Duodenal mucosa (tissue), 2 donors: ENCODE measurements around the gene ELOA.
"Not testable (repeated sequence)": the region's sequence is repeated elsewhere in the genome, so short reads cannot be mapped to it uniquely, and the experiment has no call there.

Experiments
- H3K27ac ChIP-seq: one replicate; pipeline ENCODE4 v1.7.0; 2013; ENCODE audit warnings: low read depth, low read length
- H3K27me3 ChIP-seq, 2 donors: one replicate each; pipeline ENCODE4 v1.7.0; 2013; ENCODE audit warnings: low read length in 2 of 2, control low read depth in 1 of 2; ENCODE audit not compliant: insufficient read depth in 2 of 2, control insufficient read depth in 1 of 2
- H3K36me3 ChIP-seq, 2 donors: one replicate each; pipeline ENCODE4 v1.7.0; 2013; ENCODE audit warnings: low read length in 2 of 2, control low read depth in 1 of 2; ENCODE audit not compliant: insufficient read depth in 2 of 2, control insufficient read depth in 1 of 2
- H3K4me1 ChIP-seq, 2 donors: one replicate each; pipeline ENCODE4 v1.7.0; 2013; ENCODE audit warnings: low read length in 2 of 2, control low read depth in 1 of 2; ENCODE audit not compliant: insufficient read depth in 2 of 2, control insufficient read depth in 1 of 2
- H3K4me3 ChIP-seq, 2 donors: one replicate each; pipeline ENCODE4 v1.7.0; 2013; ENCODE audit warnings: low read length in 2 of 2, low read depth in 1 of 2
- H3K9ac ChIP-seq, 2 donors: one replicate each; pipeline ENCODE4 v1.7.0; 2013; ENCODE audit warnings: low read length in 2 of 2, low read depth in 1 of 2
- H3K9me3 ChIP-seq, 2 donors: one replicate each; pipeline ENCODE4 v1.7.0; 2013; ENCODE audit warnings: low read length in 2 of 2, control low read depth in 1 of 2; ENCODE audit not compliant: control insufficient read depth in 1 of 2

The ELOA gene

DNA sequence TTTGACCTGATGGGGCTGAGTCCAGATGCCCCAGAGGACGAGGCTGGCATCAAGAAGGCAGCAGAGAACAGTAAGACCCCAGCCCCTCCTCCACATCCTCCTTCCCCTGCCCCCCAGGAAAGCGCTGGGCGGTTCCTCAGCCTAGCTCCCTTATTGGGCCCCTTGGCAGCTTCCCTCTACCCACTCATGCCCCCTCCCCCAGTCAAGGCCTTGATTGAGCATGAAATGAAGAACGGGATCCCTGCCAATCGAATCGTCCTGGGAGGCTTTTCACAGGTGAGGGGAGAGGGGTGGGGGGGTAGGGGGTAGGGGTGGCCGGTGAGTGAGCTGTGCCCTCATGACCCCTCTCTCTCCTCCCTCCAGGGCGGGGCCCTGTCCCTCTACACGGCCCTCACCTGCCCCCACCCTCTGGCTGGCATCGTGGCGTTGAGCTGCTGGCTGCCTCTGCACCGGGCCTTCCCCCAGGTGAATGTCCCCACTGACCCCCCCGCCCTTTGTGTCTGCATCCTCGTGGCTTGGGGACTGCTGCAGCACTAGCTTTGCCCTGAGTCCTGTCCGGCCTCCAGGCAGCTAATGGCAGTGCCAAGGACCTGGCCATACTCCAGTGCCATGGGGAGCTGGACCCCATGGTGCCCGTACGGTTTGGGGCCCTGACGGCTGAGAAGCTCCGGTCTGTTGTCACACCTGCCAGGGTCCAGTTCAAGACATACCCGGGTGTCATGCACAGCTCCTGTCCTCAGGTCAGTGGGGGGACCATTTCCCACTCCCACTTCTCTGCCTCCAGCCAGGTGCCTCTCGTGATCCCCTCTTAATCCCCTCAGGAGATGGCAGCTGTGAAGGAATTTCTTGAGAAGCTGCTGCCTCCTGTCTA lies 50.8 kb downstream of the ELOA start:
- no peak overlapping the region for H3K9ac ChIP-seq

GRCh38 chr1:23794732-23795182 lies 51.5 kb downstream of the ELOA start:
- H3K9me3 ChIP-seq, H3K9ac ChIP-seq, H3K27ac ChIP-seq, H3K4me3 ChIP-seq, H3K27me3 ChIP-seq: not testable (repeated sequence)
- peaks cover 33 to 50% of the 10 kb centered on the region in 2 donors for H3K4me1 ChIP-seq
- peaks cover 13 to 34% of the 10 kb centered on the region in 2 donors for H3K36me3 ChIP-seq

More for the DNA sequence above, 50.8 kb downstream of the ELOA start:
- Histone ChIP-seq H3K36me3 (peaks cover 13 to 34% of the 10 kb centered on the region in 2 donors), H3K27ac (no peak overlapping the region), H3K4me3 (no peak overlapping the region), H3K27me3 (no peaks in the 10 kb centered on the region), H3K9me3 (no peaks in the 10 kb centered on the region), H3K4me1 (peaks cover 26 to 43% of the 10 kb centered on the region in 2 donors)

DNA sequence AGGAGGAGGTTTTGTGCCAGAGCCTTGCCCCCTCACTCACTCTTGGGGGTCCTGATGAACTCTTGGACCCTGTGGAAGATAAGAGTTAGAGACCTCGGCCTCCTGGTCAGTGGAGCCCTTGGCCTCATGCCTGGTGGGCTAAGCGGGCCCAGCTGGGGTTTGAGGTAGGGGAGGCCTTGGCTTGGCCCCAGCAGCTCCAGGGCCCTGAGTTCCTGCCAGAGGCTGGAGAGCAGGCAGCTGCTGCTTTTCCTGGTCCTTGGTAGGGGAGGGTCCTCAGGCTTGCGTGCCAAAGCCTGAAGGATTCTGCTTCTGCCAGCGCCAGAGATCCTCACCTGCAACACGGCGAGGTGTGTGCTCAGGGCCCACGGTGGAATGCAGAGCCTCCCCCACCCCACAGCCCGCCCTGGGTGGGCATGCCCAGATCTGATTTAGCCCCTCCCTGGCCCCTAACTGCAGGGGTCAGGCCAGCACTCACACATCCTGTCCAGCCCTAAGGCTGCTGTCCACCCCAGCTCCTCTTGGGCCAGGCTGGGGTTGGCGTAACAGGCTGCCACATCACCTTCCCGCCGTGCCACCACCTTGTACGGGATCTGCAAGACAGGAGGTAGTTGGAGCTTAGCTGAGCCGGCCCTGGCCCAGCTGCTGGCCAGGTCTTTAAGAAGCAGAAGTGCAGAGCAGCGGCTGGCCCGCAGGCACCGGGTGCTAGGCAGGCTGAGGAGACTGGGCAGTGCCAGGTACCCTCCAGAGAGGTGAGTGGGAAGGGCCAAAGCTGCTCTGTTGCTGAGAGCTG lies 52.6 kb downstream of the ELOA start:
- Histone ChIP-seq H3K4me3 (no peak overlapping the region), H3K4me1 (peaks cover 26 to 46% of the 10 kb centered on the region in 2 donors), H3K27me3 (no peaks in the 10 kb centered on the region), H3K9ac (no peak overlapping the region), H3K36me3 (peaks cover 13 to 34% of the 10 kb centered on the region in 2 donors), H3K27ac (no peak overlapping the region), H3K9me3 (no peaks in the 10 kb centered on the region)

DNA sequence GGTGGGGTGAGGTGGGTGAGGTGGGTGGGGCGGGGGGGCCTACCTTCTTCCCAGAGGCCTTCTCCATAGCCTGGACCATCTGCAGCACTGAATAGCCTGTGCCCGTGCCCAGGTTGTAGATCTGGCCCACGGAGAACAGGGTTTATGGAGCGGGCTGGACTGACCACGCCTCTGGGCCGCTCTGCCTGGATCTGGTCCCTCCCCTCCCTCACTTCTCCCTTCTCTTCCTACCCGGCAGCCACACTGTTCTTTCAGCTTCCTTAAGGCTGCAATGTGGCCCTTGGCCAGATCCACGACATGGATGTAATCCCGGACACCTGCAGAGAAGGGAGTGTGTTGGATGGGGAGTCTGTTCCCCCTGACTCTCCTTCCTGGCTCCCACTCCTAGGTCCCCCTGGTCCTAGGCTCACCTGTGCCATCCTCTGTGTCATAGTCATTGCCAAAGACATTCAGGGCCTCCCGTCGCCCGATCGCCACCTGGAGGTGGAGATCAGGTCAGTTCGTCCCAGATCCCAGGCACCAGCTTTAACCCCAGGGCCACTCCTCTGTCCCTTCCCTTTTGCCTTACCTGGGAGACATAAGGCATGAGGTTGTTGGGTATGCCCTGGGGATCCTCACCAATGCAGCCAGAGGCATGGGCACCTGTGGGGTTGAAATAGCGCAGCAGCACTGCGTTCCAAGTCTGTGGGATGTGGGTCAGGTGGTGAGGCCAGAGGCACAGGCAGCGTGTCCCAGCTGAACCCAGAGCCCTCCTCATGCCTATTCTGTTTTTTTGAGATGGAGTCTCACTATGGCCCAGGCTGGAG lies 53.4 kb downstream of the ELOA start:
- Histone ChIP-seq H3K4me1 (peaks cover 29 to 49% of the 10 kb centered on the region in 2 donors), H3K9ac (no peak overlapping the region)

DNA sequence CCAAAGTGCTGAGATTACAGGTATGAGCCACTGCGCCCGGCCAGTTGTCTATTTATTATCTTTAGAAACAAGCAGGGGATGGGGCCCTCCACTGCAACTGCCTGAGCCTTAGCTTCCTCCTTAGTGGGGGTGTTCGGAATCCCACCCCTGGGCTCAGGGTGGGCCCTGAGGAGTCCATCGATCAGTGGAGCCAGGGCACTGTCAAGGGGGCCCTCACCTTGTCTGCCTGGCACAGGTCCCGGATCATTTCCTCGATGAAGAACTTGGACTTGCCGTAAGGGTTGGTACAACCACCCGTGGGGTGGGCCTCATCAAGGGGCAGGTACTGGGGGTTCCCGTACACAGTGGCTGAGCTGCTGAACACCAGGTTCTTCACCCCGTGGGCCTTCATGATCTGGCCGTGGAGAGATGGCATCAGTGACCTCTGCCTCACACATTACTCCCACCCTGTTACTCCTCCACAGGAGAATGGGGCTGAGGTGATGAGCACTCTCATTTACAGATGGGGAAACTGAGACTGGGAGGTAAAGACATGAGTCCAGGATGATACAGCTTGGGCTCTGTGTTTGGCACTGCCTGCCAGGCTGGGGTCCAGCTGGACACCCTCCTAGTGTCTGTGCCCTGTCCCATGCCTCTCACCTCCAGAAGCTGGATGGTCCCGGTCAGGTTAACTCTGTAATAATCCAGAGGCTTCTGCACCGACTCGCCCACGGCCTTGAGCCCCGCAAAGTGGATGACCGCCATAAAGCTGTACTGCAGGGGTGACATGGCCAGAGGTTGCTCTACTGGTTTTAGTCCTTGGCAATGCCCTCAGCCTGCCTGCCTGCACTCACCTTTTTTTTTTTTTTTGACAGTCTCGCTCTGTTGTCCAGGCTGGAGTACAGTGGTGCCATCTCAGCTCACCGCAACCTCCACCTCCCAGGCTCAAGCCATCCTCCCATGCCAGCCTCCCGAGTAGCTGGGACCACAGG lies 54.5 kb downstream of the ELOA start:
- no peak overlapping the region for H3K27ac ChIP-seq
- peaks cover 13 to 38% of the 10 kb centered on the region in 2 donors for H3K36me3 ChIP-seq
- H3K9ac ChIP-seq, result no peak overlapping the region
- H3K27me3 ChIP-seq, result no peaks in the 10 kb centered on the region
- H3K4me3 ChIP-seq, result no peak overlapping the region
- peaks cover 30 to 44% of the 10 kb centered on the region in 2 donors for H3K4me1 ChIP-seq
- H3K9me3 ChIP-seq, result no peaks in the 10 kb centered on the region

More for the DNA sequence above, 53.4 kb downstream of the ELOA start:
- Histone ChIP-seq H3K27me3 (no peaks in the 10 kb centered on the region), H3K9me3 (no peaks in the 10 kb centered on the region), H3K27ac (no peak overlapping the region), H3K4me3 (no peak overlapping the region), H3K36me3 (peaks cover 13 to 34% of the 10 kb centered on the region in 2 donors)

DNA sequence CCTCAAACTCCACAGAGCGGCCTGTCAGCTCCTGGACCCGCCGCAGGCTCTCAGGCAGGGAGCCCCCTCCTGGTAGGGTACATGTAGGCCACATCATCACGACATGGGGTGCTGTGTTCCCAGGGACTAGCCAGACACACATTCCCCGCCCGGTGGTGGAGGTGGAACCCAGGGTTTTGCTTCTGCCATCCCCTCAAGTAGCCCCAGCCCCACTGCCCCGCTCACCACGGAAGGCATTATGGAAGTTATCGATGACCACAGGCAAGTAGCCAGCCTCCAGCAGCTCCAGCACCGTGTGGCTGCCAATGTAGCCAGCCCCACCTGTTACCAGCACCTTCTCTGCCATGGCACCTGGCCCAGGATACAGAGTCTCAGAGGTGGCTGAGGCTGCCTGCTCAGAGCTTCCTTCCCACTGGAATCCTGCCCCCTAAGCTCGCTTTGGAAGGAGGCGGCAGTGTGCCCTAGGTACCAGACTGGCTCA lies 55.4 kb downstream of the ELOA start:
- peak overlapping the region; percentile 88 to 89 for H3K4me3 ChIP-seq
- no peaks in the 10 kb centered on the region for H3K9me3 ChIP-seq
- peaks cover 13 to 41% of the 10 kb centered on the region in 2 donors for H3K36me3 ChIP-seq
- H3K4me1 ChIP-seq, result peaks cover 25 to 36% of the 10 kb centered on the region in 2 donors
- H3K27ac ChIP-seq, result peak overlapping the region; percentile 96
- no peaks in the 10 kb centered on the region for H3K27me3 ChIP-seq
- H3K9ac ChIP-seq, result peak overlapping the region; percentile 87 to 94

- peak overlapping the region; percentile 88 to 89 for H3K4me3 ChIP-seq
- no peaks in the 10 kb centered on the region for H3K9me3 ChIP-seq
- peak overlapping the region; percentile 96 for H3K27ac ChIP-seq
- peaks cover 25 to 36% of the 10 kb centered on the region in 2 donors for H3K4me1 ChIP-seq
- H3K27me3 ChIP-seq, result no peaks in the 10 kb centered on the region
- H3K9ac ChIP-seq, result peak overlapping the region; percentile 87 to 94
- H3K36me3 ChIP-seq, result peaks cover 13 to 44% of the 10 kb centered on the region in 2 donors
Observed at GRCh38 chr1:23799255-23799569, 55.9 kb downstream of the ELOA start.

DNA sequence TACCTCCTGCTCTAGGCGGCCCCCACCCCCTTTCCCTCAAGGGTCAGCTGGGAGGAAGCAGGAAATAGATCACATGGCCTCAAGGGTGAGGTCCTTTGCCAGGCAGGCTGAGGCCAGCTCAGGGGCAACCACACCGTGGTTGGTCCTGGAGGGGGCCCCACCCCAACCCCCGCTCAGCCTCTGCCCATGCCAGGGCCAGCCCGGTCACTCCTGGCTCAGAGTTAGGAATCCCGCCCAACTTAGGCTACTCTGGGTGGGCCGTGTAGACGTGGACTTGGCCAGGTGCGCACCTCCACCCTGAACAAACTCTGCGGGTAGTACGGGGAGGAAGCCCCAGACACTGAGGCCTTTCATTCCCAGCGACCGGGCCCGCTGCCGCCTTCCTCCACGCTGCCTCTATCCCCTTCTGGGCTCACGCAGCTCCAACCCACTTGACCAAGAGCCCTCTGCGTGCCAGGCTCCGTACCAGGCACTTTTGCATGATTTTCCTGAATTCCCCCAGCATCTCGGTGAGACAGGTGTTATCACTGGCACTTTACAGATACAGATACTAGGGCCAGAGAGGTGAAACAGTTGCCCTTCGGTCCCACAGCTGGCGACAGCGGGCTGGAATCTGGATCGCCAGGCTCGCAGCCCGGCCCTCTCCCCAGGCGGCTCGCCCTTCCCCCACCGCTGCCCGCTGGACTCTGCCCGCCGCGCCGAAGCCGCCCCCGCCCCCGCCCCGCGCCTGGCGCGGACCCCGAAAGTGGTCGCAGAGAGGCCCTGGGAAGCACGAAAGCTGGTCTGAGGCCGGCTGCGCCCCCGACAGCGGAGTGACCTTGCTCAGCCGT lies 56.5 kb downstream of the ELOA start:
- peaks cover 25 to 36% of the 10 kb centered on the region in 2 donors for H3K4me1 ChIP-seq
- no peaks in the 10 kb centered on the region for H3K9me3 ChIP-seq
- H3K9ac ChIP-seq, result peak overlapping the region; percentile 87 to 94
- no peaks in the 10 kb centered on the region for H3K27me3 ChIP-seq
- H3K36me3 ChIP-seq, result peaks cover 13 to 40% of the 10 kb centered on the region in 2 donors
- peak overlapping the region; percentile 96 for H3K27ac ChIP-seq
- H3K4me3 ChIP-seq, result peak overlapping the region; percentile 88 to 89
